Right lobe of liver (tissue), 6 donors: Measurements from ENCODE around the gene WFDC5. TPM values are rescaled to one million over a fixed set of nuclear protein-coding genes. Genes with fewer than 3 reads are reported as not detected.

Experiments
- ATAC-seq, 4 donors: fragments of 200-7000 bp; cut with Tn5 transposase; one replicate each; pipeline ENCODE4 v1.9.1; 2020; ENCODE audit warnings: mild to moderate bottlenecking in 4 of 4, moderate library complexity in 4 of 4
- DNase-seq, 3 donors: peaks; one replicate each; pipeline ENCODE4 v3.0.0-alpha.2; 2020
- H3K27ac ChIP-seq, 3 donors: fragments of 200-600 bp; one replicate each; pipeline ENCODE4 v1.8.0; 2022
- H3K27me3 ChIP-seq, 2 donors: fragments of 200-600 bp; one replicate each; pipeline ENCODE4 v1.8.0; 2022
- H3K36me3 ChIP-seq, 4 donors: fragments of 200-600 bp; sonication (generic) in 1 of 4; one replicate each; pipeline versions ENCODE4 v1.5.1 to v1.8.0; 2017 to 2022; ENCODE audit warnings: control low read depth in 1 of 4
- H3K4me1 ChIP-seq, 4 donors: fragments of 200-600 bp; sonication (generic) in 1 of 4; one replicate each; pipeline versions ENCODE4 v1.5.1 to v1.8.0; 2017 to 2022; ENCODE audit warnings: control low read depth in 1 of 4
- H3K4me3 ChIP-seq, 3 donors: fragments of 200-600 bp; one replicate each; pipeline ENCODE4 v1.8.0; 2022
- H3K9me3 ChIP-seq, 4 donors: fragments of 200-600 bp; sonication (generic) in 1 of 4; one replicate each; pipeline versions ENCODE4 v1.5.1 to v1.8.0; 2017 to 2022; ENCODE audit warnings: control low read depth in 1 of 4
- POLR2A ChIP-seq: fragments of 450-650 bp; IDR thresholded peaks from one replicate; pipeline ENCODE4 v1.6.1; 2017; ENCODE audit warnings: antibody characterized with exemption, mild to moderate bottlenecking
- WGBS: methylation state at CpG from one replicate; pipeline ENCODE4 v1.1.6; 2018; ENCODE audit warnings: low coverage, low lambda C conversion rate; ENCODE audit not compliant: insufficient coverage; ENCODE audit errors: missing lambda C conversion rate; 5-methylcytosine and 5-hydroxymethylcytosine counted together
- intact Hi-C, 2 donors: fragments of 100-400 bp; cut with DNase I; formaldehyde crosslinking; loops; one replicate each; pipeline versions ENCODE4 v1.11.2 to v1.14.1; 2022
- total RNA-seq, 6 experiments: library from RNA; depleted of rRNA in 2 of 6; stranded (reverse); fragments of >200 nt in 2 of 6; fragmentation: NEBNext Ultra II Directional in 3 of 6; extraction: Animal tissue kit (Norgen Biotek cat#: 25700) in 3 of 6; gene quantifications; one replicate each; pipeline versions ENCODE4 v1.1.0 to v1.2.4, GENCODE V29; 2016 to 2023
- TF ChIP-seq, protein P1 (sequence below), 4 donors: fragments of 200-600 bp in 3 of 4; fragments of 450-650 bp in 1 of 4; IDR thresholded peaks; one replicate each; pipeline versions ENCODE4 v1.5.1 to v1.8.0; 2016 to 2022; ENCODE audit warnings: antibody characterized with exemption in 4 of 4, mild to moderate bottlenecking in 2 of 4
- donor health status: DM: no; HTN: yes; CAD: no.
- donor health status: DM: no; HTN: no; CAD: no.
- donor health status: DM: no; HTN: no; CAD: no.
- donor health status: DM: no; HTN: yes; CAD: no.
- donor health status: DM: no; HTN: yes; CAD: no.

Gene WFDC5
- total RNA-seq, 6 experiments from 2014 or later, result not detected

DNA sequence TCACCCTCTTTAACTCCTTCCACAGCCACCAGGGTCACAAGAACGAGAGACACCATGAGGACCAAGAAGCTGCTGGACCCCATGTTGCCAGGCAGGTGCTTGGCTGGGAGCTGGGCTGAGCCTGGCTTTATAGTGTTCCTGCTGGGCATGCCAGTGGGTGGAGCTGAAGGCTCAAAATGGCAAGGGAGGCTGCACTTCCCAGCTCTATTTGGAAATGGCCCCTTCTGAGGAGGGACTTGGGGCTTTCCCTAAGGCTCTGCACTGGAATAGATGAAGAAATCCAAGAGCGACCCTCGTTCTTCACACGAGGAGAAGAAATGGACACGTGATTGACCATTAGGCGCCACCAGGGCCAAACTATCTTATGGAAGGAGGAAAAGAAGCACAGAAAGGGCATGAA, 9.4 kb upstream of the WFDC5 start, which contains the start of gene WFDC12:
TSS of gene WFDC12 (minus strand) at position 101 of the 400 bp plus-strand sequence. CDS start at position 83, 18 bp downstream.
- Histone ChIP-seq H3K9me3 (no peaks in the 10 kb centered on the region), H3K27ac (no peak within 1 kb of the TSS), H3K27me3 (peaks cover 0 to 6% of the 10 kb centered on the region in 2 donors), H3K4me1 (no peaks in the 10 kb centered on the region), H3K36me3 (no peaks in the 10 kb centered on the region), H3K4me3 (no peak within 1 kb of the TSS)
- TF ChIP-seq, protein P1, sequence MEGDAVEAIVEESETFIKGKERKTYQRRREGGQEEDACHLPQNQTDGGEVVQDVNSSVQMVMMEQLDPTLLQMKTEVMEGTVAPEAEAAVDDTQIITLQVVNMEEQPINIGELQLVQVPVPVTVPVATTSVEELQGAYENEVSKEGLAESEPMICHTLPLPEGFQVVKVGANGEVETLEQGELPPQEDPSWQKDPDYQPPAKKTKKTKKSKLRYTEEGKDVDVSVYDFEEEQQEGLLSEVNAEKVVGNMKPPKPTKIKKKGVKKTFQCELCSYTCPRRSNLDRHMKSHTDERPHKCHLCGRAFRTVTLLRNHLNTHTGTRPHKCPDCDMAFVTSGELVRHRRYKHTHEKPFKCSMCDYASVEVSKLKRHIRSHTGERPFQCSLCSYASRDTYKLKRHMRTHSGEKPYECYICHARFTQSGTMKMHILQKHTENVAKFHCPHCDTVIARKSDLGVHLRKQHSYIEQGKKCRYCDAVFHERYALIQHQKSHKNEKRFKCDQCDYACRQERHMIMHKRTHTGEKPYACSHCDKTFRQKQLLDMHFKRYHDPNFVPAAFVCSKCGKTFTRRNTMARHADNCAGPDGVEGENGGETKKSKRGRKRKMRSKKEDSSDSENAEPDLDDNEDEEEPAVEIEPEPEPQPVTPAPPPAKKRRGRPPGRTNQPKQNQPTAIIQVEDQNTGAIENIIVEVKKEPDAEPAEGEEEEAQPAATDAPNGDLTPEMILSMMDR (IDR thresholded peaks at IDR 0.05), result no peak
- TF ChIP-seq POLR2A, result no peak
- intact Hi-C loops, result no loop called here
- ATAC-seq (no peak), DNase-seq (no peak)
- 60% methylated on average over 5 of the region's 6 CpGs for WGBS

- Histone ChIP-seq H3K4me3 (no peak overlapping the region), H3K36me3 (no peaks in the 10 kb centered on the region), H3K9me3 (no peaks in the 10 kb centered on the region), H3K27me3 (peaks cover 0 to under 1% of the 10 kb centered on the region in 2 donors), H3K4me1 (no peaks in the 10 kb centered on the region), H3K27ac (no peak overlapping the region)
- WGBS, result 85% methylated on average over 2 of the region's 2 CpGs
- intact Hi-C loops, result no loop called here
- TF ChIP-seq, protein P1 (IDR thresholded peaks at IDR 0.05), result no peak
- TF ChIP-seq POLR2A, result no peak
- ATAC-seq (no peak), DNase-seq (no peak)
Observed at GRCh38 chr20:45121388-45121787, 6.4 kb upstream of the WFDC5 start.

- DNase-seq, result no peak
- TF ChIP-seq, protein P1 (IDR thresholded peaks at IDR 0.05), result no peak
- TF ChIP-seq POLR2A, result no peak
- ATAC-seq, result no peak
- Histone ChIP-seq H3K4me1 (no peaks in the 10 kb centered on the region), H3K36me3 (no peaks in the 10 kb centered on the region), H3K9me3 (no peaks in the 10 kb centered on the region), H3K27me3 (no peaks in the 10 kb centered on the region), H3K4me3 (no peak overlapping the region), H3K27ac (no peak overlapping the region)
- intact Hi-C loops, result no loop called here
- 45% methylated on average over 2 of the region's 2 CpGs for WGBS
Observed at GRCh38 chr20:45119556-45120266, 4.7 kb upstream of the WFDC5 start.

GRCh38 chr20:45118028-45118427, 3.1 kb upstream of the WFDC5 start:
- intact Hi-C loops, result no loop called here
- DNase-seq, result no peak
- H3K27ac ChIP-seq, result no peak overlapping the region
- no peaks in the 10 kb centered on the region for H3K36me3 ChIP-seq
- TF ChIP-seq POLR2A, result no peak
- TF ChIP-seq, protein P1 (IDR thresholded peaks at IDR 0.05), result no peak
- H3K4me3 ChIP-seq, result no peak overlapping the region
- 53% methylated on average over 2 of the region's 2 CpGs for WGBS
- no peaks in the 10 kb centered on the region for H3K27me3 ChIP-seq
- H3K4me1 ChIP-seq, result no peaks in the 10 kb centered on the region
- no peaks in the 10 kb centered on the region for H3K9me3 ChIP-seq
- ATAC-seq, result no peak
